ENCODE data around the gene FXYD5. TPM values are rescaled to one million over a fixed set of nuclear protein-coding genes. Genes with fewer than 3 reads are reported as not detected.

The FXYD5 gene
- total and polyA plus RNA-seq, 10 of the 15 experiments (the other 5 are each of a cell fraction or from before 2014, with no cell fraction given): 30.0 to 159 (median 93.9) TPM

DNA sequence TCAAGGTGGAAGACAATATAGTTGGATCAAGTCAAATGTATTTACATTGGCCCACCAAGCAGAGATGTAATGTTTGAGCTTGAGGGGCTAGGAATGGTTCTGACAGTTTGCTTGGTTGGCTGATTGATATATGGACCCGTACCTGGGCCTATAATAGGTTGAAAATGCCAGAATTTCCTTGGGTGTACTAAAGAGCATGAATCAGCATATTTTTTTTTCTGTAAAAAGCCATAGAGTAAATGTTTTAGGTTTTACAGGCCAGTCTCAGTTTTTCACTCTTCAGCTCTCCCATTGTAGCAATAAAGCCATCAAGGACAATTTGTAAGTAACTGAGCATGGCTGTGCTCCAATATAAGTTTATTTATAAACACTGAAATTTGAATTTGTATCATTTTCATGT is 26.9 kb downstream of the FXYD5 start:
- no peak overlapping the region for H3K4me2 ChIP-seq (ENCODE audit: control insufficient read depth, insufficient read depth)
- CTCF ChIA-PET: interaction anchor here (0.9 to 1.3 kb wide), 2 partner anchors 12 to 18 kb away, joined by 3 read pairs; no protein-coding TSS in a partner anchor
- no TSS peak for BruUV-seq (replicated peaks)
- SMC1A ChIA-PET (ENCODE audit: uncharacterized antibody, unreplicated experiment): interaction anchor here (0.8 kb wide), 1 partner anchor 15 kb away, joined by 3 read pairs; no protein-coding TSS in a partner anchor
- POLR2A ChIA-PET: interaction anchor here (0.6 to 1.2 kb wide), 3 partner anchors 9 to 781 kb away, joined by 3 read pairs; no protein-coding TSS in a partner anchor
- WGBS (ENCODE audit: insufficient coverage, insufficient replicate concordance, low lambda C conversion rate, missing lambda C conversion rate): 20% methylated on average over 1 of the region's 1 CpG
- DNase-seq (ENCODE audit: low read depth, low spot score) (no peak), FAIRE-seq (no peak), ATAC-seq (no peak)
- RAD21 ChIA-PET (ENCODE audit: unreplicated experiment): no interaction called here
- H3K9ac ChIP-seq (ENCODE audit: control insufficient read depth, insufficient read depth, low read length): no peak overlapping the region
- no peaks in the 10 kb centered on the region for H3K4me1 ChIP-seq (ENCODE audit: control insufficient read depth, insufficient read depth, low read length)
- TF ChIP-seq, protein P1, sequence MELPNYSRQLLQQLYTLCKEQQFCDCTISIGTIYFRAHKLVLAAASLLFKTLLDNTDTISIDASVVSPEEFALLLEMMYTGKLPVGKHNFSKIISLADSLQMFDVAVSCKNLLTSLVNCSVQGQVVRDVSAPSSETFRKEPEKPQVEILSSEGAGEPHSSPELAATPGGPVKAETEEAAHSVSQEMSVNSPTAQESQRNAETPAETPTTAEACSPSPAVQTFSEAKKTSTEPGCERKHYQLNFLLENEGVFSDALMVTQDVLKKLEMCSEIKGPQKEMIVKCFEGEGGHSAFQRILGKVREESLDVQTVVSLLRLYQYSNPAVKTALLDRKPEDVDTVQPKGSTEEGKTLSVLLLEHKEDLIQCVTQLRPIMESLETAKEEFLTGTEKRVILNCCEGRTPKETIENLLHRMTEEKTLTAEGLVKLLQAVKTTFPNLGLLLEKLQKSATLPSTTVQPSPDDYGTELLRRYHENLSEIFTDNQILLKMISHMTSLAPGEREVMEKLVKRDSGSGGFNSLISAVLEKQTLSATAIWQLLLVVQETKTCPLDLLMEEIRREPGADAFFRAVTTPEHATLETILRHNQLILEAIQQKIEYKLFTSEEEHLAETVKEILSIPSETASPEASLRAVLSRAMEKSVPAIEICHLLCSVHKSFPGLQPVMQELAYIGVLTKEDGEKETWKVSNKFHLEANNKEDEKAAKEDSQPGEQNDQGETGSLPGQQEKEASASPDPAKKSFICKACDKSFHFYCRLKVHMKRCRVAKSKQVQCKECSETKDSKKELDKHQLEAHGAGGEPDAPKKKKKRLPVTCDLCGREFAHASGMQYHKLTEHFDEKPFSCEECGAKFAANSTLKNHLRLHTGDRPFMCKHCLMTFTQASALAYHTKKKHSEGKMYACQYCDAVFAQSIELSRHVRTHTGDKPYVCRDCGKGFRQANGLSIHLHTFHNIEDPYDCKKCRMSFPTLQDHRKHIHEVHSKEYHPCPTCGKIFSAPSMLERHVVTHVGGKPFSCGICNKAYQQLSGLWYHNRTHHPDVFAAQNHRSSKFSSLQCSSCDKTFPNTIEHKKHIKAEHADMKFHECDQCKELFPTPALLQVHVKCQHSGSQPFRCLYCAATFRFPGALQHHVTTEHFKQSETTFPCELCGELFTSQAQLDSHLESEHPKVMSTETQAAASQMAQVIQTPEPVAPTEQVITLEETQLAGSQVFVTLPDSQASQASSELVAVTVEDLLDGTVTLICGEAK (IDR thresholded peaks at IDR 0.05; ENCODE audit: borderline replicate concordance): no peak
- TF ChIP-seq MYB (IDR thresholded peaks at IDR 0.05; ENCODE audit: borderline replicate concordance, low read depth, low read length) (no peak), KDM1A (IDR thresholded peaks at IDR 0.05; ENCODE audit: borderline replicate concordance) (no peak), TCF3 (IDR thresholded peaks at IDR 0.05; ENCODE audit: borderline replicate concordance, insufficient read depth, low read depth, low read length) (no peak), KAT2A (conservative IDR thresholded peaks at IDR 0.05; ENCODE audit: control insufficient read depth, low read depth, low read length) (no peak), PAX8 (IDR thresholded peaks at IDR 0.05) (no peak), JUNB (IDR thresholded peaks at IDR 0.05) (no peak), MEF2B (IDR thresholded peaks at IDR 0.05; ENCODE audit: partially characterized antibody, poor library complexity, severe bottlenecking) (no peak)
- TF ChIP-seq, protein P2, sequence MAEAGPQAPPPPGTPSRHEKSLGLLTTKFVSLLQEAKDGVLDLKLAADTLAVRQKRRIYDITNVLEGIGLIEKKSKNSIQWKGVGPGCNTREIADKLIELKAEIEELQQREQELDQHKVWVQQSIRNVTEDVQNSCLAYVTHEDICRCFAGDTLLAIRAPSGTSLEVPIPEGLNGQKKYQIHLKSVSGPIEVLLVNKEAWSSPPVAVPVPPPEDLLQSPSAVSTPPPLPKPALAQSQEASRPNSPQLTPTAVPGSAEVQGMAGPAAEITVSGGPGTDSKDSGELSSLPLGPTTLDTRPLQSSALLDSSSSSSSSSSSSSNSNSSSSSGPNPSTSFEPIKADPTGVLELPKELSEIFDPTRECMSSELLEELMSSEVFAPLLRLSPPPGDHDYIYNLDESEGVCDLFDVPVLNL (IDR thresholded peaks at IDR 0.05; ENCODE audit: low read depth, low read length): no peak
- H3K79me2 ChIP-seq (ENCODE audit: control insufficient read depth, insufficient read depth, low read length): no peaks in the 10 kb centered on the region
- intact Hi-C loops (cut with micrococcal nuclease; ENCODE audit: unreplicated experiment): no loop called here
- no peak overlapping the region for H2AFZ ChIP-seq (ENCODE audit: control insufficient read depth, low read depth, low read length)
- no peak overlapping the region for H3K4me3 ChIP-seq
- no peak overlapping the region for H3K27ac ChIP-seq (ENCODE audit: control insufficient read depth, insufficient read depth)
- in situ Hi-C loops (cut with MboI): no loop called here
- peaks cover 7% of the 10 kb centered on the region for H3K9me3 ChIP-seq (replicated peaks; ENCODE audit: control insufficient read depth, insufficient read depth, low read length)
- H3K27me3 ChIP-seq (replicated peaks in 1 of 2; ENCODE audit: control insufficient read depth in 2 of 2, insufficient read depth in 2 of 2, low read length in 1 of 2): no peaks in the 10 kb centered on the region
- H3K36me3 ChIP-seq (ENCODE audit: control insufficient read depth in 2 of 2, insufficient read depth in 2 of 2, low read length in 1 of 2): no peaks in the 10 kb centered on the region
- H4K20me1 ChIP-seq (ENCODE audit: control insufficient read depth, insufficient read depth): no peaks in the 10 kb centered on the region

Measured in GM12878 (cell line).